IMR-90 (cell line): ENCODE results near the gene FMO5. TPM values are rescaled to one million over a fixed set of nuclear protein-coding genes. Genes with fewer than 3 reads are reported as not detected.

Source experiments
- ATAC-seq: fragments of 200-7000 bp; cut with Tn5 transposase; 2 replicates; pipeline ENCODE4 v1.9.1; 2020; ENCODE audit warnings: low read depth, mild to moderate bottlenecking, moderate library complexity
- BruUV-seq: library from RNA; stranded (reverse); fragments of 400-500 nt; replicated peaks from 2 replicates; lab custom pipeline; 2021; lab: Mats Ljungman, UMichigan
- CTCF ChIA-PET: fragments of 300-600 bp; formaldehyde crosslinking; extraction: SDS; loops from one replicate; lab custom pipeline; 2021; ENCODE audit warnings: antibody characterized with exemption; lab: Yijun Ruan, JAX
- POLR2A ChIA-PET: fragments of 300-600 bp; sonication (Branson Sonifier 250); formaldehyde crosslinking; loops from one replicate; lab custom pipeline; 2022; ENCODE audit warnings: antibody characterized with exemption; ENCODE audit not compliant: unreplicated experiment; lab: Charles Lee
- DNase-seq: peaks from one replicate; pipeline ENCODE4 v3.0.0; 2013
- H2AFZ ChIP-seq: replicated peaks from 2 replicates; pipeline ENCODE3; 2013; ENCODE audit warnings: low read length, mild to moderate bottlenecking; ENCODE audit not compliant: poor library complexity
- H2AK5ac ChIP-seq: 2 replicates; pipeline ENCODE4 v1.6.1; 2013; ENCODE audit warnings: low read depth, low read length, inconsistent platforms
- H2AK9ac ChIP-seq: replicated peaks from 2 replicates; pipeline ENCODE3; 2013; ENCODE audit warnings: mild to moderate bottlenecking, low read depth, low read length, moderate library complexity; ENCODE audit not compliant: poor library complexity
- H2BK120ac ChIP-seq: 2 replicates; pipeline ENCODE4 v1.6.1; 2013; ENCODE audit warnings: low read depth, low read length, inconsistent platforms
- H2BK15ac ChIP-seq: 3 replicates; pipeline ENCODE4 v1.6.1; 2013; ENCODE audit warnings: low read depth, low read length, inconsistent platforms
- H2BK20ac ChIP-seq: 2 replicates; pipeline ENCODE4 v1.6.1; 2013; ENCODE audit warnings: low read depth, mild to moderate bottlenecking, inconsistent platforms, low read length, moderate library complexity
- H2BK5ac ChIP-seq: 2 replicates; pipeline ENCODE4 v1.6.1; 2013; ENCODE audit warnings: mild to moderate bottlenecking, low read depth, low read length, inconsistent platforms; ENCODE audit not compliant: poor library complexity, severe bottlenecking
- H3K14ac ChIP-seq: replicated peaks from 2 replicates; pipeline ENCODE4 v1.6.1; 2013; ENCODE audit warnings: low read depth, low read length, inconsistent platforms
- H3K18ac ChIP-seq: 2 replicates; pipeline ENCODE4 v1.6.1; 2013; ENCODE audit warnings: low read depth, low read length, control low read depth
- H3K23ac ChIP-seq: 2 replicates; pipeline ENCODE4 v1.6.1; 2013; ENCODE audit warnings: low read depth, low read length, inconsistent platforms
- H3K27ac ChIP-seq: 2 replicates; pipeline ENCODE4 v1.5.1; 2013; ENCODE audit warnings: mild to moderate bottlenecking, control low read depth, low read length; ENCODE audit not compliant: insufficient read depth
- H3K27me3 ChIP-seq: 2 replicates; pipeline ENCODE4 v1.6.1; 2013; ENCODE audit warnings: low read length; ENCODE audit not compliant: control insufficient read depth, insufficient read depth
- H3K36me3 ChIP-seq: 2 replicates; pipeline ENCODE4 v1.6.1; 2013; ENCODE audit warnings: low read length, mixed read lengths; ENCODE audit not compliant: control insufficient read depth, insufficient read depth
- H3K4ac ChIP-seq: 2 replicates; pipeline ENCODE4 v1.6.1; 2013; ENCODE audit warnings: low read depth, low read length, inconsistent platforms
- H3K4me1 ChIP-seq: 2 replicates; pipeline ENCODE4 v1.6.1; 2013; ENCODE audit warnings: low read length, mixed read lengths; ENCODE audit not compliant: control insufficient read depth, insufficient read depth
- H3K4me2 ChIP-seq: 2 replicates; pipeline ENCODE4 v1.6.1; 2013; ENCODE audit warnings: low read depth, mild to moderate bottlenecking, control low read depth, low read length, moderate library complexity
- H3K4me3 ChIP-seq: 2 replicates; pipeline ENCODE4 v1.5.1; 2013; ENCODE audit warnings: low read depth, mild to moderate bottlenecking, control low read depth, low read length, moderate library complexity; ENCODE audit not compliant: insufficient read depth
- H3K56ac ChIP-seq: 2 replicates; pipeline ENCODE4 v1.6.1; 2013; ENCODE audit warnings: low read length, inconsistent platforms; ENCODE audit not compliant: insufficient read depth; ENCODE audit errors: extremely low read depth
- H3K79me1 ChIP-seq, 2 experiments: 2 replicates each; pipeline ENCODE4 v1.6.1; 2013; ENCODE audit warnings: low read length in 2 of 2, inconsistent platforms in 1 of 2, low read depth in 1 of 2
- H3K9ac ChIP-seq: 2 replicates; pipeline ENCODE4 v1.6.1; 2013; ENCODE audit warnings: low read depth, low read length, control low read depth
- H3K9me1 ChIP-seq: 2 replicates; pipeline ENCODE4 v1.6.1; 2013; ENCODE audit warnings: low read length, inconsistent platforms; ENCODE audit not compliant: insufficient read depth
- H3K9me3 ChIP-seq: 2 replicates; pipeline ENCODE4 v1.6.1; 2013; ENCODE audit warnings: low read length; ENCODE audit not compliant: control insufficient read depth, insufficient read depth
- H4K20me1 ChIP-seq: 2 replicates; pipeline ENCODE4 v1.6.1; 2013; ENCODE audit warnings: low read length, inconsistent platforms; ENCODE audit not compliant: insufficient read depth
- H4K5ac ChIP-seq: 2 replicates; pipeline ENCODE4 v1.6.1; 2013; ENCODE audit warnings: mild to moderate bottlenecking, low read depth, low read length, control low read depth
- H4K8ac ChIP-seq, 2 experiments: 2 replicates each; pipeline ENCODE4 v1.6.1; 2013; ENCODE audit warnings: low read depth in 2 of 2, low read length in 2 of 2, control low read depth in 1 of 2, inconsistent platforms in 1 of 2
- H4K91ac ChIP-seq: 2 replicates; pipeline ENCODE4 v1.6.1; 2013; ENCODE audit warnings: low read depth, low read length, inconsistent platforms; ENCODE audit not compliant: insufficient read depth
- BHLHE40 ChIP-seq: fragments of 150-350 bp; IDR thresholded peaks from 2 replicates; pipeline ENCODE4 v1.6.1; 2016; ENCODE audit warnings: mild to moderate bottlenecking, low read depth, low read length
- CEBPB ChIP-seq: IDR thresholded peaks from 2 replicates; pipeline ENCODE4 v1.6.1; 2012; ENCODE audit warnings: low read depth, low read length, improper control_type of control experiment
- CTCF ChIP-seq: conservative IDR thresholded peaks from 2 replicates; pipeline ENCODE4 v1.5.1; 2012; ENCODE audit warnings: mild to moderate bottlenecking, low read depth, low read length, improper control_type of control experiment
- ELK1 ChIP-seq: fragments of 150-350 bp; IDR thresholded peaks from 2 replicates; pipeline ENCODE4 v1.6.1; 2016; ENCODE audit warnings: low read depth, mild to moderate bottlenecking, low read length, moderate library complexity, borderline replicate concordance
- FOS ChIP-seq: fragments of 150-350 bp; IDR thresholded peaks from 2 replicates; pipeline ENCODE4 v1.6.1; 2016; ENCODE audit warnings: low read depth, low read length
- MAZ ChIP-seq: IDR thresholded peaks from 2 replicates; pipeline ENCODE4 v1.6.1; 2012; ENCODE audit warnings: low read depth, mild to moderate bottlenecking, low read length, improper control_type of control experiment, moderate library complexity, borderline replicate concordance
- MXI1 ChIP-seq: IDR thresholded peaks from 2 replicates; pipeline ENCODE4 v1.6.1; 2012; ENCODE audit warnings: low read depth, mild to moderate bottlenecking, low read length, moderate library complexity, borderline replicate concordance
- NFE2L2 ChIP-seq: fragments of 150-350 bp; IDR thresholded peaks from 2 replicates; pipeline ENCODE4 v1.6.1; 2016; ENCODE audit warnings: low read depth, mild to moderate bottlenecking, low read length
- POLR2A ChIP-seq: IDR thresholded peaks from 2 replicates; pipeline ENCODE4 v1.6.1; 2012; ENCODE audit warnings: mild to moderate bottlenecking, low read depth, low read length
- RCOR1 ChIP-seq: IDR thresholded peaks from 2 replicates; pipeline ENCODE4 v1.6.1; 2012; ENCODE audit warnings: mild to moderate bottlenecking, low read length, improper control_type of control experiment; ENCODE audit not compliant: insufficient replicate concordance
- RFX5 ChIP-seq: IDR thresholded peaks from 2 replicates; pipeline ENCODE4 v1.8.0; 2012; ENCODE audit warnings: low read depth, mild to moderate bottlenecking, low read length, moderate library complexity
- SMC3 ChIP-seq: fragments of 150-350 bp; IDR thresholded peaks from 2 replicates; pipeline ENCODE4 v1.6.1; 2016; ENCODE audit warnings: low read depth, mild to moderate bottlenecking, antibody characterized with exemption, low read length, moderate library complexity
- USF2 ChIP-seq: fragments of 150-350 bp; IDR thresholded peaks from 2 replicates; pipeline ENCODE4 v1.6.1; 2017; ENCODE audit warnings: mild to moderate bottlenecking, antibody characterized with exemption, low read length, low read depth
- WGBS, 2 experiments: methylation state at CpG; one replicate each; pipeline versions ENCODE4 v1.1.5 to v1.1.7; 2013; ENCODE audit warnings: missing lambda C conversion rate in 2 of 2; ENCODE audit not compliant: insufficient read length in 1 of 2; ENCODE audit errors: extremely low coverage in 2 of 2; 5-methylcytosine and 5-hydroxymethylcytosine counted together
- dilution Hi-C: fragments of 300-500 bp; cut with HindIII; formaldehyde crosslinking; loops from one replicate; pipeline ENCODE4 v1.14.3; 2018; ENCODE audit warnings: low sequenced_read_pairs; ENCODE audit not compliant: unreplicated experiment
- in situ Hi-C: fragments of 300-500 bp; cut with MboI; formaldehyde crosslinking; loops from 3 replicates; pipeline ENCODE4 v1.14.3; 2019; ENCODE audit warnings: low sequenced_read_pairs, inconsistent platforms, mixed read lengths
- intact Hi-C: fragments of 100-400 bp; cut with micrococcal nuclease; formaldehyde crosslinking; loops from 2 replicates; pipeline ENCODE4 v1.10.0; 2022
- polyA plus RNA-seq, 3 experiments: library from polyadenylated mRNA; depleted of rRNA; stranded (reverse); fragments of >200 nt; gene quantifications; 2 replicates each; pipeline ENCODE4 v1.2.3, GENCODE V29; 2012; ENCODE audit warnings: low replicate concordance in 1 of 3
- total RNA-seq: library from RNA; depleted of rRNA; stranded (reverse); fragments of >200 nt; gene quantifications from 2 replicates; pipeline ENCODE4 v1.2.3, GENCODE V29; 2012

The FMO5 gene
- total and polyA plus RNA-seq, 2 of the 4 experiments (the other 2 are of a cell fraction) = 0.36 to 0.51 TPM

- Histone ChIP-seq H3K18ac (no peak overlapping the region), H2AFZ (peak overlapping the region; percentile 70), H3K4me2 (no peak overlapping the region), H2AK5ac (no peak overlapping the region), H3K4me3 (no peak overlapping the region), H3K27me3 (no peaks in the 10 kb centered on the region), H3K14ac (no peak overlapping the region), H4K8ac (no peak overlapping the region), H2BK20ac (no peak overlapping the region), H3K9ac (no peak overlapping the region), H4K5ac (no peak overlapping the region), H3K56ac (no peak overlapping the region), H3K27ac (no peak overlapping the region), H3K36me3 (no peaks in the 10 kb centered on the region), H2BK5ac (no peak overlapping the region), H3K4ac (no peak overlapping the region), H2AK9ac (no peak overlapping the region), H4K91ac (no peak overlapping the region), H3K23ac (no peak overlapping the region), H2BK15ac (no peak overlapping the region), H3K9me1 (no peaks in the 10 kb centered on the region), H2BK120ac (no peak overlapping the region), H3K4me1 (peaks cover under 1% of the 10 kb centered on the region; the same call in 1 of the 2 replicates), H4K20me1 (no peaks in the 10 kb centered on the region), H3K9me3 (no peaks in the 10 kb centered on the region), H3K79me1 (no peaks in the 10 kb centered on the region)
- no TSS peak for BruUV-seq
- DNase-seq = no peak
- in situ Hi-C loops (no loop called here), intact Hi-C loops (no loop called here), dilution Hi-C loops (no loop called here)
- CTCF ChIA-PET = interaction anchor here (0.7 kb wide), 1 partner anchor 12 kb away, joined by 3 read pairs; the partner anchor contains the start of gene FMO5
- POLR2A ChIA-PET = no interaction called here
- TF ChIP-seq BHLHE40 (no peak), POLR2A (no peak), MXI1 (no peak), RCOR1 (no peak), RFX5 (no peak), MAZ (no peak), CTCF (no peak), USF2 (no peak), FOS (no peak), SMC3 (no peak), ELK1 (no peak), NFE2L2 (no peak), CEBPB (no peak)
- 45% methylated on average over 2 of the region's 3 CpGs; no CpG with 5 or more reads in 1 of the 2 experiments for WGBS, 2 experiments
- ATAC-seq = no peak
Observed at GRCh38 chr1:147236959-147237791, 12.0 kb upstream of the FMO5 start.
